GM12873 (cell line): ENCODE data around the gene TSNAXIP1.

ENCODE experiments used
- TF ChIP-seq, protein P1 (sequence below): IDR thresholded peaks from 2 replicates; pipeline ENCODE4 v1.5.1; 2012; ENCODE audit warnings: low read depth, mild to moderate bottlenecking, moderate library complexity, low read length, control low read depth; ENCODE audit not compliant: insufficient read depth; ENCODE audit errors: missing control alignments

The TSNAXIP1 gene

DNA sequence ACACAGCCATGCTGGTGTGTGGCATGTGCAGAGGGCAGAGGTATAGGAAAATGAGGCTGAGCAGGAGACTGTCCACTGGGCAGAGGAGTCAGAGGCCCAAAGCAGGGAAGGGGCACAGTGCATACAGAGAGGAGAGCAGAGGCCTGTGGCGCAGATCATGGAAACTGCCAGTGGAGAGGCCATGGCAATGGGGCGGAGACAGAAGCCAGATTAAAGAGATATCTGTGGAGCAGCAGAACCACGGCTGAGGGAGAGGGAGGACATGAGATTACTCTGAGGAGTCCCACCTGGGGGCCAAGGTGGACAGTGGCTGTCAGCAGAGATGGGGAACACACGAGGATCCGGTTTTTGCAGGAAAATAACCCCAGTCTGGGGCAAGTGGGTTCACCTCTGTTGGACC is 43.6 kb upstream of the TSNAXIP1 start:
- TF ChIP-seq, protein P1, sequence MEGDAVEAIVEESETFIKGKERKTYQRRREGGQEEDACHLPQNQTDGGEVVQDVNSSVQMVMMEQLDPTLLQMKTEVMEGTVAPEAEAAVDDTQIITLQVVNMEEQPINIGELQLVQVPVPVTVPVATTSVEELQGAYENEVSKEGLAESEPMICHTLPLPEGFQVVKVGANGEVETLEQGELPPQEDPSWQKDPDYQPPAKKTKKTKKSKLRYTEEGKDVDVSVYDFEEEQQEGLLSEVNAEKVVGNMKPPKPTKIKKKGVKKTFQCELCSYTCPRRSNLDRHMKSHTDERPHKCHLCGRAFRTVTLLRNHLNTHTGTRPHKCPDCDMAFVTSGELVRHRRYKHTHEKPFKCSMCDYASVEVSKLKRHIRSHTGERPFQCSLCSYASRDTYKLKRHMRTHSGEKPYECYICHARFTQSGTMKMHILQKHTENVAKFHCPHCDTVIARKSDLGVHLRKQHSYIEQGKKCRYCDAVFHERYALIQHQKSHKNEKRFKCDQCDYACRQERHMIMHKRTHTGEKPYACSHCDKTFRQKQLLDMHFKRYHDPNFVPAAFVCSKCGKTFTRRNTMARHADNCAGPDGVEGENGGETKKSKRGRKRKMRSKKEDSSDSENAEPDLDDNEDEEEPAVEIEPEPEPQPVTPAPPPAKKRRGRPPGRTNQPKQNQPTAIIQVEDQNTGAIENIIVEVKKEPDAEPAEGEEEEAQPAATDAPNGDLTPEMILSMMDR: no peak

DNA sequence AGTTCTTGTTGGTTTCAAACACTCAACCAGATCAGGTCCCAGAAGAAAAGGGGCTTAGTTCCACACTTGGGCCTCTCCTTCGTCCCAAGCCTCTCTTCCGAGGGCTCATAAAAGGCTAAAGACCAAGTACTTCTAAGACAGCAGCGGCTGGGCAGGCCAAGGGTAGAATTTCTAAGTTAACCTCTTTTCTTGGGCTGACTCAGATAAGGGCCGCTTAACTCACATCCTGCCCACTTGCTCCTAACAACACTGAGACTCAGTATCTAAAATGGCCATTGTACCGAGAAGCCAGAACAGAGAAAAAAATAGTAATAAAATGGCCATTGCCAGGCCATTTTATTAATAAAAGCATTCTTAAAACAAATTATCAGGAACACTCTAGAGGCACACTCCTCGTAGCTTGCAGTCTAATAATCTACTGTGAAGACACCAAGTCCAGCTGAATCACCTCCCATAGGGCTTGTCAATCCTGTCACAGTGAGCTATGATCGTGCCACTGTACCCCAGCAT is 42.5 kb upstream of the TSNAXIP1 start:
- TF ChIP-seq, protein P1: no peak

DNA sequence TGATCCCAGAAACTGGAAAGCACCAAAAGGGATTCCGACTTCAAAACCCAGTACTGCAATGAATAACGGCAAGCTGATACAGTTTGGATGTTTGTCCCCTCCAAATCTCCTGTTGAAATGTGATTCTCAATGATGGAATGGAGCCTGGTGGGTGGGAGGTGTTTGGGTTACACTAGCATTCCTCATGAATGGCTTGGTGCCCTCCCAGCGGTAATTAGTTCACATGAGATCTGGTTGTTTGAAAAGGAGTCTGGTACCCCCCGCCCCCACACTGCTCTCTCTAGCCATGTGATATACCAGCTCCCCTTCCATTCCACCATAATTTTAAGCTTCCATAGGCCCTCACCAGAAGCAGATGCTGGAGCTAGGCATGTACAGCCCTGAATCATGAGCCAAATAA is 40.4 kb upstream of the TSNAXIP1 start:
- TF ChIP-seq, protein P1: no peak

DNA sequence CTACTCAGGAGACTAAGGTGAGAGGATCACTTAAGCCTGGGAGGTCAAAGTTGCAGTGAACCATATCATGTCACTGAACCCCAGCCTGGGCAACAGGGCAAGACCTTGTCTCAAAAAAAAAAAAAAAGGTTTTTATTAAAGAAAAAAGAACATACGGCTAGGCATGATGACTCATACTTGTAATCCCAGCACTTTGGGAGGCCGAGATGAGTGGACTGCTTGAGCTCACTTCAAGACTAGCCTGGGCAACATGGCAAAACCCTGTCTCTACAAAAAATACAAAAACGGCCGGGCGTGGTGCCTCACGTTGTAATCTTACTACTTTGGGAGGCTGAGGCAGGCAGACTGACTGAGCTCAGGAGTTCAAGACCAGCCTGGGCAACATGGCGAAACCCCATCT is 38.7 kb upstream of the TSNAXIP1 start:
- TF ChIP-seq, protein P1: no peak

DNA sequence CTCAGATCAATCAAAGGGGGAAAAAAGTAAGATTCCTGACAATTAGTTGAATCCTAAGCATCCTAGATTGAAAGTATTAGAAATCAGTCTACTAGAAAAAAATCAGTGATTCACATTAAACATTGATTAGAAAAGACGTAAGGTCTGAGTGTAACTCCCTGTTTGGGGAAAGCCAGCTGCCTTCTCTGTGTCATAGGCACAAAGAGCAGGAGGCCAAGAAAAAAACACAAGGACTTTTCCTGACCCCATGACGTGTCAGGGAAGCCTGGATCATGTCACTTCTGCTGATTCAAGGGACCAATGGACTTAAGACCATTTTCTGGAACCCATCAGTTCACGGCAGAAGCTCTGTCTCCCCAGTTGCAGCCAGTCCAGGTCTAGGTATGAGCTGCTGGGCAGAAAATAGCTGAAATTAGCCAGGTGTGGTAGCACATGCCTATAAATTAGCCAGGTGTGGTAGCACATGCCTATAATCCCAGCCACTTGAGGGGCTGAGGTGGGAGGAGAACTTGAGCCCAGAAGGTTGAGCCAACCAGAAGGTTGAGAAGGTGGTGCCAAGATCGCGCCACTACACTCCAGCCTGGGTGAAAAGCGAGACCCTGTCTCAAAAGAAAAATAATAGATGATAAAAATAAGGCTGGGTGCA is 36.2 kb upstream of the TSNAXIP1 start:
- TF ChIP-seq, protein P1: no peak

DNA sequence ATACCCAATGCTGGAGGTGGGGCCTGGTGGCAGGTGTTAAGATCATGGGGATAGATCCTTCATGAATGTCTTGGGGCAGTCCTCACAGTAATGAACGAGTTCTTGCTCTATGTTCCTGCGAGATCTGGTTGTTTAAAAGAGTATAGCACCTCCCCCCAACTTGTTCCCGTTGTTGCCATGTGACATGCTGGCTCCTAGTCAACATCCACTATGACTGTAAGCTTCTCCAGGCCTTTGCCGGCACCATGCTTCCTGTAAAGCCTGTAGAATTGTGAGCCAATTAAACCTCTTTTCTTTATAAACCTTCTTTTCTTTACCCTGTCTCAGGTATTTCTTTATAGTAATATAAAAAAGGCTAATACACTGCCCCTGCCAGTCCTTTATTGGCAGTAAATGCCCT is 33.6 kb upstream of the TSNAXIP1 start:
- TF ChIP-seq, protein P1: no peak

DNA sequence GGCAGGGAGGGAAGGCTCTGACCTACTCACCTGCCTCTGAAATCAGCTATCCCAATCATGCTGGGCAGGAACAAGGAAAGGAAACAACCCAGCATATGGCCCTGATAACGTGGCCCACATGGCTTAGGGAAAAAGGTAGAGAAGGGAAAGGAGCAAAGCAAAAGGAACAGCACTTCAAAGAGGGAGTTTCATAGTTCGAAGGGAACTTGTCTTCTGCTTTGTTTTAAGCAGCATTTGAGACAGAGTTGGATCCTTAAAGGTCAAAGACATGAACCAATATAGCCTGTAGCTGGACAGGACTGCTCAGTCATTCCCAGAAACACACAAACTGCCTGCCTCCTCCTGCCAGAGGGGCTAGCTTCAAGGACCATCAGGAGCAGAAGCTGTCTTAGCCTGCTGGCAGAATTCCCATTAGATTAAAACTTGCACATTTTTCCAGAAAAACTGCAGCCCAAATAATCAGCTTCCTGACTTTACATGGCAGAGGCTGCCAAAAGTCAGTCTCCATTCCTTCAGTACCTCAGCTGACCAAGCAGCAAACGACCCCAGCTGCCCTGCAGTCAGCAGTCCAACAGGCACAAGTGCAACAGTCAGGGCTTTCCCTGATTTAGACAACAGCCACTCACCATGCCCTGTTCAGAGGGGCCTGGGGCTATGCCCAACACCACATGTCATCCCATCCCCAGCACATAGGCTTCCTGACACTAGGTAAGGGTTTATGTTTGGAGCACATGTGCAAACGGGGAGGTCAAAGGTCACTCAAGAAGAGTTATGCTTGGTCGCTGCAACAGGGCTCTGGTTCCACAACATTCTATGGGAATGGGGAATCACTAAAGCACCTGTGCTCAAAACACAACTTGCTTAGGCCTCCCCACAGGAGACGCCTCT is 32.9 kb upstream of the TSNAXIP1 start:
- TF ChIP-seq, protein P1: no peak
